ENCODE measurements around the gene TMEM170B.

The TMEM170B gene

DNA sequence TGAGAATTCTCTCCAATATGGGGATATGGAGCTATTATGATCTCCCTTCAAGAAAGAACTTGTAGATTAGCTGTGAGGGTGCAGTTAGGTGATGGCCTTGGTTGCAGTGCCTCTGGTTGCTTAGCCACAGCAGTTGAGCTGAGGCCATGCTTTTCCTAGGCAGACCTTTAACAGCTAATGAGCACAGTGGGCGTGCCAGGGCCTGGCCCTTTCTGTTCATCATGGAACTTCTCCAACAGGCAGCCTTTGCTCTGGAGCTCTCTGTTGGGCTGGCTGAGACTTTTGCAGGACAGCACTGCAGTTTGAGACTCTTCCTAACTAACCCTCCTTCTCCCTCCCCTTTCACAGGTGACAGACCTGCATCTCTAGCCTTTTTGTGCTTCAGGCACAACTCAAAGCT lies 39.7 kb upstream of the TMEM170B start:
- H3K9me3 ChIP-seq (ENCODE audit: control insufficient read depth in 1 of 2, low read length in 2 of 2): no peaks in the 10 kb centered on the region
- no peaks in the 10 kb centered on the region for H3K4me1 ChIP-seq (ENCODE audit: control insufficient read depth in 1 of 2, insufficient read depth in 2 of 2, low read length in 2 of 2)
- no peaks in the 10 kb centered on the region for H3K27me3 ChIP-seq (ENCODE audit: low read depth, low read length)
- no peak overlapping the region for H3K4me3 ChIP-seq (ENCODE audit: low read depth in 1 of 2, low read length in 2 of 2)
- H3K27ac ChIP-seq (ENCODE audit: low read length): no peak overlapping the region
- no peaks in the 10 kb centered on the region for H3K36me3 ChIP-seq (ENCODE audit: control insufficient read depth in 1 of 2, insufficient read depth in 2 of 2, low read length in 2 of 2)

DNA sequence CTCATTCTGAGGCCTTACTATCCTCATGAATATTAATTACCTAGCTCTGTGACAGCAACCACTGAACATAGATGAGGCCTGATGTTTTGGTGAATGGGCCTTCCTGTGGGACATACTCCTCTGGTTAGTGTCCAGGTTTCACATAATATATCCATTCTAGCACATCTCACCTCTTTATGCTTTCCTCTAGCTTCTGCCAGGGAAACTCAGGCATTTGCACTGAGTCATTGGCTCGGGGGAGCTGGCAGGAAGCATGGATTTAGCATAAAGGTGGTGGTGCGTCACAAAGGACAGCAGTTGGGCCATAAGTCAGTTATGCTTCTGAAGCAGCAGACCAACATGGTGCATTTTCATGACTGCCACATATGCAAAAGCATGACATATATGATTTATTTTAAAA lies 37.5 kb upstream of the TMEM170B start:
- no peaks in the 10 kb centered on the region for H3K27me3 ChIP-seq (ENCODE audit: low read depth, low read length)
- H3K36me3 ChIP-seq (ENCODE audit: control insufficient read depth in 1 of 2, insufficient read depth in 2 of 2, low read length in 2 of 2): no peaks in the 10 kb centered on the region
- no peak overlapping the region for H3K4me3 ChIP-seq (ENCODE audit: low read depth in 1 of 2, low read length in 2 of 2)
- no peaks in the 10 kb centered on the region for H3K9me3 ChIP-seq (ENCODE audit: control insufficient read depth in 1 of 2, low read length in 2 of 2)
- no peaks in the 10 kb centered on the region for H3K4me1 ChIP-seq (ENCODE audit: control insufficient read depth in 1 of 2, insufficient read depth in 2 of 2, low read length in 2 of 2)
- no peak overlapping the region for H3K27ac ChIP-seq (ENCODE audit: low read length)

DNA sequence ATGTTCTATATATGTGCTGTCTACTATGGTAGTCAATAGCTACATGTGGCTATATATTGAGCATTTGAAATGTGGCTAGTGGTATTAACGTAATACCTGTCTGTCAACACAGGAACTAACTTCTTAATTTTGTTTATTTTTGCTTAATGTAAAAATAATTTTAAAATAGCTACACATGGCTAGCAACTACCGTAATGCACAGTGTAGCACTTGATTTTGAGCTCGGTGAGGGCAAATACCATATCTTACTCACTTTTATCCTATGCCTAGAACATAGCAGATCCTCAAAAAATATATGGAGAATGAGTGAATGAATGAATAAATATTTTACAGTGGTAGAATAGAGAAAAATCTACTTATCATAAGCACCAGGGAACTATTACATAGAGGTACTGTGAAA lies 28.1 kb upstream of the TMEM170B start:
- no peak overlapping the region for H3K27ac ChIP-seq (ENCODE audit: low read length)
- no peaks in the 10 kb centered on the region for H3K27me3 ChIP-seq (ENCODE audit: low read depth, low read length)
- no peaks in the 10 kb centered on the region for H3K4me1 ChIP-seq (ENCODE audit: control insufficient read depth in 1 of 2, insufficient read depth in 2 of 2, low read length in 2 of 2)
- H3K9me3 ChIP-seq (ENCODE audit: control insufficient read depth in 1 of 2, low read length in 2 of 2): peaks cover 0 to 7% of the 10 kb centered on the region in 2 donors
- H3K4me3 ChIP-seq (ENCODE audit: low read depth in 1 of 2, low read length in 2 of 2): no peak overlapping the region
- no peaks in the 10 kb centered on the region for H3K36me3 ChIP-seq (ENCODE audit: control insufficient read depth in 1 of 2, insufficient read depth in 2 of 2, low read length in 2 of 2)

DNA sequence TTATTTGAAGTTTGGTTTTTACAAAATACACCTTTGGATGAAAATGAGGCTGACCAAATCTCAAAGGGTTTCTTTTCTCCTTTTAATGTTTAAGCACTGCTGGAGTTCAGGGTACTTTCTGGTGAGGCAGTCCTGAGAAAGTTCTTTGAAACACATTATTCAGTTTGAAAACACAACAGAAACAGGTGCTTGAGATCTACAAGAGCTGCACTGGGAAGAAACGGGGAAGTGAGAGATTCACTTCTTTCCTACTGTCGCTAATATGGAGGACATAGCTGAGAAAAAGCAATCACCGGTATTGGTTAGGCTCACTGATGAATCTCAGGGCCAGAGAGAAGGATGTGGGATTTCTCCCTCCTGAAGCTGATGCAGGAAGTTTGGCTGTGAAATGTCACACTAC lies 22.9 kb upstream of the TMEM170B start:
- Histone ChIP-seq H3K4me1 (ENCODE audit: control insufficient read depth in 1 of 2, insufficient read depth in 2 of 2, low read length in 2 of 2) (no peaks in the 10 kb centered on the region), H3K9me3 (ENCODE audit: control insufficient read depth in 1 of 2, low read length in 2 of 2) (peaks cover 3 to 9% of the 10 kb centered on the region in 2 donors), H3K4me3 (ENCODE audit: low read depth in 1 of 2, low read length in 2 of 2) (no peak overlapping the region), H3K27ac (ENCODE audit: low read length) (no peak overlapping the region), H3K36me3 (ENCODE audit: control insufficient read depth in 1 of 2, insufficient read depth in 2 of 2, low read length in 2 of 2) (no peaks in the 10 kb centered on the region), H3K27me3 (ENCODE audit: low read depth, low read length) (no peaks in the 10 kb centered on the region)

DNA sequence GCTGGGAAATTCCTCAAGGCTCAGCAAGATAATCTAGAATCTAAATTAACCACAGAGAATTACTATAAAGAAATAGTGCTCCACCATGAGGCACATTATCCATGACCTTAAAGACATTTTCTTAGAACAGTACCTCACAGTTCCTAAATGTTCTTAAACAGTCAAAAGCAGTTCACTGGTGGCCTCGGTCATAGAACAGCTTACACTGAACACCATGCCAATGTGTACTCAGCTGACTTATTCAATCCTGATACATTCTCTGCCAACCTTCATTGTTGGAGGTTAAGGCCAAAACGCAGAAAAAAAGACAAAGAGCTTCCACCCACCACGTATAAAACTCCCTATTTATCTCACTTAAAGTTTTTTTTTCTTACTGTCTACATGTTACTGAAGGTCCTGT lies 21.8 kb upstream of the TMEM170B start:
- Histone ChIP-seq H3K4me3 (ENCODE audit: low read depth in 1 of 2, low read length in 2 of 2) (no peak overlapping the region), H3K9me3 (ENCODE audit: control insufficient read depth in 1 of 2, low read length in 2 of 2) (peaks cover 3 to 5% of the 10 kb centered on the region in 2 donors), H3K27ac (ENCODE audit: low read length) (no peak overlapping the region), H3K36me3 (ENCODE audit: control insufficient read depth in 1 of 2, insufficient read depth in 2 of 2, low read length in 2 of 2) (no peaks in the 10 kb centered on the region), H3K4me1 (ENCODE audit: control insufficient read depth in 1 of 2, insufficient read depth in 2 of 2, low read length in 2 of 2) (no peaks in the 10 kb centered on the region), H3K27me3 (ENCODE audit: low read depth, low read length) (no peaks in the 10 kb centered on the region)

DNA sequence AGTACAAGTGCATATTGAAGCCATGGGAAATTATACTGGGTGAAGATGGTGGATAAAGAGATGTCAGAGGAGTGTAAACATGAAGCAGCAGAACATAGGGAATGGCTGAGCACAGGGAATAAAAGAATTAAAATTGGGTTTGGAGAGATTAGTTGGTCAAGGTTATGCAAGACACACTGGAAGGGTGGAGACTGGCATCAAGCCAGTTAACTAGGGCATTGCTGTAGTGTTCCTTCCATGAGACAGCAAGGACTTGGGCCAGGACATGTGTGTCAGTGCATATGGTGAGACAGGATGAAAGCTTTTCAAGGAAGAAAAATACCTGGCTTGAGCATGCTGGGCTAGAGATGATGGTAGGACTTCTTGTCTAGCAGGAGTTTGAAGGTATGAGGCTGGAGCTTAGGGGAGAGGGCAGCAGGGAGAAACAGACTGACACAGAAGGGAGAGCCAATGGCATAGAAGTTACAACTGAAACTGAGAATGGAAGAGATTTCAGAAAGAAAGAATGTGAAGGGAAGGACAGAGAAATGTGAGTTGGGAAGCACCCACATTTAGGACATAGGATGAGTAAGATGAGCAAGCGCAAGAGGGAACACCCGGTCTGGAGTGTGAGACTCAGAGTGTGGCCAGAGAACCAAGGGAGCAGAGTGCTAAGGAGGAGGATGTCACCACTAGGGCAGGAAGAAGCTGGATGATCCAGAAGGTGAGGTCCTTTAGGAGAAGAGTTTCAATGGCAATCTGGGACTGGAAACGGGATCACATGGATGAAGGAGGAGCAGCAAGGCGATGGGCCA lies 14.5 kb upstream of the TMEM170B start:
- Histone ChIP-seq H3K36me3 (ENCODE audit: control insufficient read depth in 1 of 2, insufficient read depth in 2 of 2, low read length in 2 of 2) (no peaks in the 10 kb centered on the region), H3K4me3 (ENCODE audit: low read depth in 1 of 2, low read length in 2 of 2) (no peak overlapping the region), H3K27ac (ENCODE audit: low read length) (no peak overlapping the region), H3K4me1 (ENCODE audit: control insufficient read depth in 1 of 2, insufficient read depth in 2 of 2, low read length in 2 of 2) (no peaks in the 10 kb centered on the region), H3K27me3 (ENCODE audit: low read depth, low read length) (no peaks in the 10 kb centered on the region), H3K9me3 (ENCODE audit: control insufficient read depth in 1 of 2, low read length in 2 of 2) (peaks cover 0 to 3% of the 10 kb centered on the region in 2 donors)

DNA sequence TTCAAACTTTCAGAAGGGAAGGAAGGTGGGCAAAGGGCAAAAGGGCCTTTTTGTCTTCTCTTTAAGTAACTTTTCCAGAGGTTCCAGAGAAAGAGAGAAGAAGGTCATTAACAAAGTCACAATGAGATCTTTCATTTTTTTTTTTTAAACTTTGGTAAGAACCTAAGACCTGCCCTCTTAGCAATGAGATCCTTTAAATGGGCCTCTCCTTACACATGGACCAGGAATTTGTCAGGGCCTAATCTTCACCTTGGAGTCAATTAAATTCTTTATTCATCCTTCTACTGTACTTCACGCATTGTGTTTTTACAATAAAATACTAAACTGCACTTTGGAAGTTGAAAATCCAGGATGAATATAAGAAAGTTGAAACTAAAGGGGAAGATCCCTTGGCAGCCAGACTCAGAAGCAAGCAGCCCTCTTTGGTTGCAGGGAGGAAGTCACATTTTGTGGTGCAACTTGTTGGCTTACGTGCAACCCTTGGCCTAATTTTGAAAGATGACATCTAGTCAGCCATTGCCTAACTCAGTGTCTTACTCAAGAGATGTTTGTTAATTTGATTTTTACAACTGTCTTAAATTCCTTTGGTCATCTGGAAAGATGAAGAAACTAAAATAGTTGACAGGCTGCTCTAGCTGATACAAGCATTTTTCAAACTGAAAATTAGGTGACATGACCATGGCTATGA lies 11.9 kb upstream of the TMEM170B start:
- no peak overlapping the region for H3K4me3 ChIP-seq (ENCODE audit: low read depth in 1 of 2, low read length in 2 of 2)
- no peaks in the 10 kb centered on the region for H3K36me3 ChIP-seq (ENCODE audit: control insufficient read depth in 1 of 2, insufficient read depth in 2 of 2, low read length in 2 of 2)
- no peaks in the 10 kb centered on the region for H3K9me3 ChIP-seq (ENCODE audit: control insufficient read depth in 1 of 2, low read length in 2 of 2)
- no peaks in the 10 kb centered on the region for H3K4me1 ChIP-seq (ENCODE audit: control insufficient read depth in 1 of 2, insufficient read depth in 2 of 2, low read length in 2 of 2)
- no peak overlapping the region for H3K27ac ChIP-seq (ENCODE audit: low read length)
- no peaks in the 10 kb centered on the region for H3K27me3 ChIP-seq (ENCODE audit: low read depth, low read length)

DNA sequence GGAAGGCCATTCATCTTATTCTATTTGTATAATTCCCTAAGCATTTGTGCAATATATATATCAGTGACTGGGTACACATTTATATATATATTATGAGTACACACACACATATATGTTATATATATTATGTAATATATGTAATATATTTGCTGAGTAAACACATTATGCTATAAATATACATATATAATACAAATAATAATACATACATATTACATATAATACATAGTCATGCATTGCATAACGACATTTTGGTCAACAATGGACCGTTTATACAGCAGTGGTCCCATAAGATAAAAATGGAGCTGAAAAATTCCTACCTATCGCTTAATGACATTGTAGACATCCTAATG lies 11.4 kb upstream of the TMEM170B start:
- no peaks in the 10 kb centered on the region for H3K27me3 ChIP-seq (ENCODE audit: low read depth, low read length)
- no peaks in the 10 kb centered on the region for H3K4me1 ChIP-seq (ENCODE audit: control insufficient read depth in 1 of 2, insufficient read depth in 2 of 2, low read length in 2 of 2)
- no peaks in the 10 kb centered on the region for H3K36me3 ChIP-seq (ENCODE audit: control insufficient read depth in 1 of 2, insufficient read depth in 2 of 2, low read length in 2 of 2)
- H3K27ac ChIP-seq (ENCODE audit: low read length): no peak overlapping the region
- no peak overlapping the region for H3K4me3 ChIP-seq (ENCODE audit: low read depth in 1 of 2, low read length in 2 of 2)
- H3K9me3 ChIP-seq (ENCODE audit: control insufficient read depth in 1 of 2, low read length in 2 of 2): no peaks in the 10 kb centered on the region

DNA sequence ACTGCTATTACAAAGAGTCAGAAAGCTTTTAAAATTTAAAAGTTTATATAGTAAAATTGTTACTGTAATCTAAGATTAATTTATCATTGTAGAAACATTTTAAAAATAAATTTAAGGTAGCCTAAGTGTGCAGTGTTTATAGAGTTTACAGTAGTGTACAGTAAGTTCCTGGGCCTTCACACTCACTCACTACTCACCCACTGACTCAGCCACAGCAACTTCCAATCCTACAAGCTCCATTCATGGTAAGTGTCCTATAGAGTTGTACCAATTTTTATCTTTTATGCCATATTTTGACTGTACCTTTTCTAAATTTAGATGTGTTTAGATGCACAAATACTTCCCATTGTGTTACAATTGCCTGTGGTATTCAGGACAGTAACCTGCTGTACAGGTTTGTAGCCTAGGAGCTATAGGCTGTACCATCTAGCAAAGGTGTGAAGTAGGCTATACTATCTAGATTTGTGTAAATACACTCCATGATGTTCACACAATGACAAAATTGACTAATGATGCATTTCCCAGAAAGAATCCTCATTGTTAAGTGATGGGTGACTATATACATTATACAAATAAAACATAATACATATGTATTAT lies 10.2 kb upstream of the TMEM170B start:
- H3K27me3 ChIP-seq (ENCODE audit: low read depth, low read length): no peaks in the 10 kb centered on the region
- no peaks in the 10 kb centered on the region for H3K9me3 ChIP-seq (ENCODE audit: control insufficient read depth in 1 of 2, low read length in 2 of 2)
- no peak overlapping the region for H3K4me3 ChIP-seq (ENCODE audit: low read depth in 1 of 2, low read length in 2 of 2)
- peaks cover 0 to 3% of the 10 kb centered on the region in 2 donors for H3K4me1 ChIP-seq (ENCODE audit: control insufficient read depth in 1 of 2, insufficient read depth in 2 of 2, low read length in 2 of 2)
- H3K27ac ChIP-seq (ENCODE audit: low read length): no peak overlapping the region
- no peaks in the 10 kb centered on the region for H3K36me3 ChIP-seq (ENCODE audit: control insufficient read depth in 1 of 2, insufficient read depth in 2 of 2, low read length in 2 of 2)

DNA sequence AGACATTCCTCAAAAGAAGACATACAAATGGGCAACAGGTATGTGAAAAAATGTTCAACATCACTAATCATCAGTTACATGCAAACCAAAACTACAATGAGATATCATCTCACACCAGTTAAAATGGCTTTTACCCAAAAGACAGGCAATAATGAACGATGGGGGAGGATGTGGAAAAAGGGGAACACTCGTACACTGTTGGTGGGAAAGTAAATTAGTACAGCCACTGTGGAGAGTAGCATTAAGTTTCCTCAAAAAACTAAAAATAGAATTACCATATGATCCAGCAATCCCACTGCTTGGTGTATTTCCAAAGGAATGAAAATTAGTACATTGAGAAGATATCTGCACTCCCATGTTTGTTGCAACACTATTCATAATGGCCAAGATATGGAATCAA lies 8.6 kb upstream of the TMEM170B start:
- Histone ChIP-seq H3K27me3 (ENCODE audit: low read depth, low read length) (no peaks in the 10 kb centered on the region), H3K4me3 (ENCODE audit: low read depth in 1 of 2, low read length in 2 of 2) (no peak overlapping the region), H3K4me1 (ENCODE audit: control insufficient read depth in 1 of 2, insufficient read depth in 2 of 2, low read length in 2 of 2) (peaks cover 0 to 3% of the 10 kb centered on the region in 2 donors), H3K9me3 (ENCODE audit: control insufficient read depth in 1 of 2, low read length in 2 of 2) (no peaks in the 10 kb centered on the region), H3K27ac (ENCODE audit: low read length) (no peak overlapping the region), H3K36me3 (ENCODE audit: control insufficient read depth in 1 of 2, insufficient read depth in 2 of 2, low read length in 2 of 2) (no peaks in the 10 kb centered on the region)

DNA sequence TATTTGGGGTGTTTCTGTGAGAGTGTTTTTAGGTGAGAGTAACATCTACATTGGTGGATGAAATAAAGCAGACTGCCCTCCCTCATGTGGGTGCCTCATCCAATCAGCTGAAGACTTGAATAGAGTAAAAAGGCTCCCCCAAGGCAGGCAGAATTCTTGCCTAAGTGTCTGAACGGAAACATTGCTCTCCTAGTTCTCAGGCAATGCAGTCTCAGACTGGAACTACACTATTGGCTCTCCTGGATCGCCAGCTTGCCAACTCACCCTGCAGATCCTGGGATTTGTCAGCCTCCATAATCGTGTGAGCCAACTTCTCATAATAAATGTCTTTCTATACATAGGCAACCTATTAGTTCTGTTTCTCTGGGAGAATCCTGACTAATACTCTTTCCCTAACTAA lies 5.5 kb upstream of the TMEM170B start:
- peaks cover 3 to 4% of the 10 kb centered on the region in 2 donors for H3K4me1 ChIP-seq (ENCODE audit: control insufficient read depth in 1 of 2, insufficient read depth in 2 of 2, low read length in 2 of 2)
- no peaks in the 10 kb centered on the region for H3K27me3 ChIP-seq (ENCODE audit: low read depth, low read length)
- H3K27ac ChIP-seq (ENCODE audit: low read length): no peak overlapping the region
- no peaks in the 10 kb centered on the region for H3K9me3 ChIP-seq (ENCODE audit: control insufficient read depth in 1 of 2, low read length in 2 of 2)
- no peaks in the 10 kb centered on the region for H3K36me3 ChIP-seq (ENCODE audit: control insufficient read depth in 1 of 2, insufficient read depth in 2 of 2, low read length in 2 of 2)
- H3K4me3 ChIP-seq (ENCODE audit: low read depth in 1 of 2, low read length in 2 of 2): no peak overlapping the region
